K562 (cell line): Measurements from ENCODE around the gene ARHGAP42. TPM values are rescaled to one million over a fixed set of nuclear protein-coding genes. Genes with fewer than 3 reads are reported as not detected.
A peak's percentile ranks its signal among the peaks of the same experiment; 100 is the strongest.

Experiments used
- ATAC-seq: fragments of 200-7000 bp; cut with Tn5 transposase; 3 replicates; pipeline ENCODE4 v1.9.1; 2020; ENCODE audit warnings: moderate library complexity
- BruUV-seq: library from RNA; stranded (reverse); fragments of 400-500 nt; replicated peaks from 2 replicates; lab custom pipeline; 2021; lab: Mats Ljungman, UMichigan
- CTCF ChIA-PET: fragments of 300-600 bp; formaldehyde crosslinking; extraction: SDS; loops from one replicate; lab custom pipeline; 2021; ENCODE audit warnings: low intra/inter-chr PET ratio; lab: Yijun Ruan, JAX
- POLR2A ChIA-PET: fragments of 300-600, 350-650 bp; sonication (Branson Sonifier 250); formaldehyde crosslinking; extraction: SDS; loops from one replicate; lab custom pipeline; 2021; ENCODE audit warnings: antibody characterized with exemption, inconsistent platforms; lab: Yijun Ruan, JAX
- DNase-seq, 4 experiments: peaks; one replicate each; pipeline versions ENCODE4 v3.0.0 to v3.0.0-alpha.2; 2011 to 2018; ENCODE audit warnings: low spot score in 3 of 4, mixed read lengths in 3 of 4; ENCODE audit errors: extremely low read depth in 1 of 4
- FAIRE-seq: peaks from 2 replicates; lab custom pipeline; 2011; peaks lifted over from hg19 to GRCh38; lab: Jason Lieb, UNC
- H2AFZ ChIP-seq: 2 replicates; pipeline ENCODE4 v1.6.0; 2011; ENCODE audit warnings: low read depth, low read length, control low read depth, inconsistent platforms
- H3K27ac ChIP-seq: fragments of 200-600 bp; 3 replicates; pipeline ENCODE4 v1.8.0; 2011; ENCODE audit warnings: low read depth, mild to moderate bottlenecking, control low read depth, inconsistent platforms, low read length, moderate library complexity, mixed read lengths; ENCODE audit errors: extremely low read depth
- H3K27me3 ChIP-seq, 2 experiments: fragments of 300-600 bp in 1 of 2; 2 replicates in 1 of 2; 3 replicates in 1 of 2; pipeline versions ENCODE4 v1.6.0 to v1.8.0; 2011; ENCODE audit warnings: inconsistent platforms in 2 of 2, low read length in 2 of 2, mild to moderate bottlenecking in 1 of 2, mixed read lengths in 1 of 2, moderate library complexity in 1 of 2; ENCODE audit not compliant: control insufficient read depth in 2 of 2, insufficient read depth in 2 of 2
- H3K36me3 ChIP-seq: fragments of 300-600 bp; 3 replicates; pipeline ENCODE4 v1.8.0; 2011; ENCODE audit warnings: mild to moderate bottlenecking, low read length, inconsistent platforms; ENCODE audit not compliant: control insufficient read depth, insufficient read depth
- H3K4me1 ChIP-seq, 2 experiments: fragments of 200-600 bp in 1 of 2; replicated peaks in 1 of 2; 2 replicates in 1 of 2; 3 replicates in 1 of 2; pipeline versions ENCODE4 v1.5.1 to v1.8.0; 2011; ENCODE audit warnings: inconsistent platforms in 2 of 2, low read length in 2 of 2, mild to moderate bottlenecking in 1 of 2, mixed read lengths in 1 of 2, moderate library complexity in 1 of 2; ENCODE audit not compliant: control insufficient read depth in 2 of 2, insufficient read depth in 2 of 2
- H3K4me2 ChIP-seq: 2 replicates; pipeline ENCODE4 v1.6.1; 2011; ENCODE audit warnings: low read length, control low read depth, inconsistent platforms, mixed read lengths; ENCODE audit not compliant: insufficient read depth
- H3K4me3 ChIP-seq: fragments of 200-600 bp; sonication (generic), shearing (Covaris generic); 2 replicates; pipeline ENCODE4 v1.5.1; 2016; ENCODE audit warnings: control low read depth, inconsistent platforms
- H3K79me2 ChIP-seq: fragments of 200-600 bp; 3 replicates; pipeline ENCODE4 v1.8.0; 2011; ENCODE audit warnings: low read length, inconsistent platforms; ENCODE audit not compliant: control insufficient read depth, insufficient read depth
- H3K9ac ChIP-seq, 2 experiments: 2 replicates each; pipeline versions ENCODE4 v1.6.0 to v1.6.1; 2011; ENCODE audit warnings: low read depth in 2 of 2, low read length in 2 of 2, control low read depth in 1 of 2, inconsistent platforms in 1 of 2, mild to moderate bottlenecking in 1 of 2, mixed read lengths in 1 of 2; ENCODE audit not compliant: insufficient read depth in 1 of 2
- H3K9me1 ChIP-seq: one replicate; pipeline ENCODE4 v1.6.0; 2011; ENCODE audit warnings: inconsistent platforms, mild to moderate bottlenecking, low read length, moderate library complexity; ENCODE audit not compliant: control insufficient read depth, insufficient read depth
- H3K9me3 ChIP-seq: replicated peaks from 2 replicates; pipeline ENCODE4 v1.5.1; 2011; ENCODE audit warnings: low read depth, low read length, inconsistent platforms; ENCODE audit not compliant: control insufficient read depth, insufficient read depth
- H4K20me1 ChIP-seq: replicated peaks from 2 replicates; pipeline ENCODE4 v1.6.1; 2011; ENCODE audit warnings: low read length, inconsistent platforms, mixed read lengths; ENCODE audit not compliant: control insufficient read depth, insufficient read depth
- CEBPG ChIP-seq, 3 experiments: fragments of 200-800 bp in 1 of 3; sonication (Bioruptor generic) in 1 of 3; sonication (generic) in 1 of 3; formaldehyde crosslinking in 1 of 3; IDR thresholded peaks in 2 of 3; conservative IDR thresholded peaks in 1 of 3; 2 replicates each; pipeline versions ENCODE4 v1.6.1 to v1.8.0; 2016 to 2022; ENCODE audit warnings: missing compliant biosample characterization in 2 of 3, missing genetic modification characterization in 2 of 3, mild to moderate bottlenecking in 1 of 3, missing genetic modification reagents in 1 of 3
- FOSL1 ChIP-seq: fragments of 200-800 bp; sonication (Bioruptor generic); conservative IDR thresholded peaks from 2 replicates; pipeline ENCODE4 v1.6.1; 2016; ENCODE audit warnings: missing genetic modification characterization, missing compliant biosample characterization
- GTF2A2 ChIP-seq: IDR thresholded peaks from 2 replicates; pipeline ENCODE4 v1.6.1; 2016; ENCODE audit warnings: mild to moderate bottlenecking, missing genetic modification characterization, missing compliant biosample characterization
- JUND ChIP-seq, 2 experiments: IDR thresholded peaks; 2 replicates in 1 of 2; 3 replicates in 1 of 2; pipeline ENCODE4 v1.6.1; 2011; ENCODE audit warnings: borderline replicate concordance in 2 of 2, low read depth in 2 of 2, low read length in 2 of 2, improper control_type of control experiment in 1 of 2, missing biosample characterization in 1 of 2, missing genetic modification characterization in 1 of 2, missing genetic modification reagents in 1 of 2
- NFRKB ChIP-seq: fragments of 450-650 bp; IDR thresholded peaks from 2 replicates; pipeline ENCODE4 v1.6.1; 2016; ENCODE audit warnings: low read depth
- NR2C1 ChIP-seq, 2 experiments: fragments of 450-650 bp; IDR thresholded peaks; 2 replicates each; pipeline ENCODE4 v1.6.1; 2017; ENCODE audit warnings: mild to moderate bottlenecking in 2 of 2, antibody characterized with exemption in 1 of 2, inconsistent platforms in 1 of 2, missing compliant biosample characterization in 1 of 2, missing genetic modification characterization in 1 of 2
- PHF21A ChIP-seq: fragments of 450-650 bp; IDR thresholded peaks from 2 replicates; pipeline ENCODE4 v1.6.1; 2017; ENCODE audit warnings: low read depth, borderline replicate concordance
- POLR3A ChIP-seq: IDR thresholded peaks from 2 replicates; pipeline ENCODE4 v1.6.1; 2011; ENCODE audit warnings: borderline replicate concordance, mild to moderate bottlenecking, moderate library complexity; ENCODE audit not compliant: insufficient read length, insufficient read depth; ENCODE audit errors: extremely low read depth
- PURB ChIP-seq: sonication (generic); formaldehyde crosslinking; IDR thresholded peaks from 2 replicates; pipeline ENCODE4 v1.9.0; 2021; ENCODE audit warnings: low read depth, mild to moderate bottlenecking, missing genetic modification reagents
- SAFB ChIP-seq: fragments of 200-400 bp; formaldehyde crosslinking; IDR thresholded peaks from 2 replicates; pipeline ENCODE4 v1.6.1; 2017; ENCODE audit warnings: low read depth, low read length, borderline replicate concordance
- TAF9B ChIP-seq: fragments of 450-650 bp; IDR thresholded peaks from 2 replicates; pipeline ENCODE4 v1.6.1; 2018; ENCODE audit warnings: mild to moderate bottlenecking; ENCODE audit not compliant: partially characterized antibody
- TFAM ChIP-seq: fragments of 250-450 bp; sonication (Bioruptor Pico); conservative IDR thresholded peaks from 2 replicates; pipeline ENCODE4 v1.5.0; 2021; ENCODE audit warnings: mild to moderate bottlenecking, moderate library complexity
- WGBS: fragments of 100-300 bp; shearing (Covaris generic); methylation state at CpG from one replicate; pipeline ENCODE4 v1.1.6; 2016; ENCODE audit warnings: low coverage, mixed read lengths; ENCODE audit not compliant: insufficient coverage; ENCODE audit errors: missing lambda C conversion rate; 5-methylcytosine and 5-hydroxymethylcytosine counted together
- in situ Hi-C: fragments of 300-500 bp; cut with MboI; formaldehyde crosslinking; loops from 4 replicates; pipeline ENCODE4 v1.15.0; 2018; ENCODE audit warnings: inconsistent platforms, mixed read lengths
- intact Hi-C: fragments of 100-400 bp; cut with micrococcal nuclease; formaldehyde crosslinking; loops from 2 replicates; pipeline ENCODE4 v1.14.2; 2022
- polyA plus RNA-seq, 8 experiments: library from polyadenylated mRNA; depleted of rRNA in 4 of 8; stranded (reverse) in 5 of 8; unstranded in 3 of 8; fragments of >200 nt; fragmentation: Nextera tagmentation in 2 of 8; fragmentation: Illumina TruSeq in 1 of 8; extraction: Ambion mirVana in 2 of 8; extraction: Trizol in 1 of 8; gene quantifications; 2 replicates each; pipeline versions ENCODE4 v1.2.1 to v1.2.3, GENCODE V29; 2011 to 2014; ENCODE audit warnings: inconsistent platforms in 1 of 8, missing spikeins in 1 of 8
- total RNA-seq, 7 experiments: library from RNA; depleted of rRNA in 6 of 7; stranded (reverse); fragments of >200 nt in 6 of 7; fragmentation: Illumina TruSeq in 2 of 7; extraction: Trizol in 2 of 7; gene quantifications; 2 replicates each; pipeline versions ENCODE4 v1.2.1 to v1.2.3, GENCODE V29; 2011 to 2021; ENCODE audit warnings: low replicate concordance in 1 of 7
- TF ChIP-seq, protein P1 (sequence below), 2 experiments: IDR thresholded peaks; 2 replicates each; pipeline ENCODE4 v1.6.1; 2012; ENCODE audit warnings: improper control_type of control experiment in 2 of 2, low read depth in 2 of 2, low read length in 2 of 2, borderline replicate concordance in 1 of 2
- TF ChIP-seq, protein P2 (sequence below), 2 experiments: fragments of 200-800 bp in 1 of 2; sonication (Bioruptor generic) in 1 of 2; sonication (generic) in 1 of 2; formaldehyde crosslinking in 1 of 2; IDR thresholded peaks in 1 of 2; conservative IDR thresholded peaks in 1 of 2; 2 replicates each; pipeline versions ENCODE4 v1.5.0 to v1.6.1; 2016 to 2020; ENCODE audit warnings: missing compliant biosample characterization in 1 of 2, missing genetic modification characterization in 1 of 2, missing genetic modification reagents in 1 of 2

Gene ARHGAP42
- total and polyA plus RNA-seq, 9 of the 15 experiments (the other 6 are each of a cell fraction or from before 2014, with no cell fraction given): 0.95 to 6.1 (median 2.4) TPM

DNA sequence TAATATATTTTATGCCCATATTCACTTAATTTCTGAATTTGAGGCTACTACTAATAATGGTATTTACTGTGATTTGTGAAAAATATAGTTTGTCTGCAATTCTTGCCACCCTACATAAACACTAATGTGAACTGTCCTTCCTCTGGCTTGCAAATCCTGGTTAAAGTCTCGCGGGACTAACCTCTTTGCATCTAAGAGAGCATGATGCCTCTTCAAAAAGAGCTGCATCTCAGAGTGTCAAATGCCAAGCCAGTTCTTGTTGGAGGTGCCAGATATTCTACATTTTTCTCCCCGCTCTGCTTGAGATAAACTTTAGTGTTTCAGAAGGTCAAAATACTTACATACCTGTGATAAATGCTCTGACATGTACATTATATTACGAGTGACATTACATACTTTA, 2.1 kb downstream of the ARHGAP42 start (continued):
- TF ChIP-seq, protein P1, sequence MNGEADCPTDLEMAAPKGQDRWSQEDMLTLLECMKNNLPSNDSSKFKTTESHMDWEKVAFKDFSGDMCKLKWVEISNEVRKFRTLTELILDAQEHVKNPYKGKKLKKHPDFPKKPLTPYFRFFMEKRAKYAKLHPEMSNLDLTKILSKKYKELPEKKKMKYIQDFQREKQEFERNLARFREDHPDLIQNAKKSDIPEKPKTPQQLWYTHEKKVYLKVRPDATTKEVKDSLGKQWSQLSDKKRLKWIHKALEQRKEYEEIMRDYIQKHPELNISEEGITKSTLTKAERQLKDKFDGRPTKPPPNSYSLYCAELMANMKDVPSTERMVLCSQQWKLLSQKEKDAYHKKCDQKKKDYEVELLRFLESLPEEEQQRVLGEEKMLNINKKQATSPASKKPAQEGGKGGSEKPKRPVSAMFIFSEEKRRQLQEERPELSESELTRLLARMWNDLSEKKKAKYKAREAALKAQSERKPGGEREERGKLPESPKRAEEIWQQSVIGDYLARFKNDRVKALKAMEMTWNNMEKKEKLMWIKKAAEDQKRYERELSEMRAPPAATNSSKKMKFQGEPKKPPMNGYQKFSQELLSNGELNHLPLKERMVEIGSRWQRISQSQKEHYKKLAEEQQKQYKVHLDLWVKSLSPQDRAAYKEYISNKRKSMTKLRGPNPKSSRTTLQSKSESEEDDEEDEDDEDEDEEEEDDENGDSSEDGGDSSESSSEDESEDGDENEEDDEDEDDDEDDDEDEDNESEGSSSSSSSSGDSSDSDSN (IDR thresholded peaks at IDR 0.05; ENCODE audit: borderline replicate concordance in 1 of 2, low read depth in 2 of 2, low read length in 2 of 2): no peak
- TF ChIP-seq, all 486 proteins: peak for 0

DNA sequence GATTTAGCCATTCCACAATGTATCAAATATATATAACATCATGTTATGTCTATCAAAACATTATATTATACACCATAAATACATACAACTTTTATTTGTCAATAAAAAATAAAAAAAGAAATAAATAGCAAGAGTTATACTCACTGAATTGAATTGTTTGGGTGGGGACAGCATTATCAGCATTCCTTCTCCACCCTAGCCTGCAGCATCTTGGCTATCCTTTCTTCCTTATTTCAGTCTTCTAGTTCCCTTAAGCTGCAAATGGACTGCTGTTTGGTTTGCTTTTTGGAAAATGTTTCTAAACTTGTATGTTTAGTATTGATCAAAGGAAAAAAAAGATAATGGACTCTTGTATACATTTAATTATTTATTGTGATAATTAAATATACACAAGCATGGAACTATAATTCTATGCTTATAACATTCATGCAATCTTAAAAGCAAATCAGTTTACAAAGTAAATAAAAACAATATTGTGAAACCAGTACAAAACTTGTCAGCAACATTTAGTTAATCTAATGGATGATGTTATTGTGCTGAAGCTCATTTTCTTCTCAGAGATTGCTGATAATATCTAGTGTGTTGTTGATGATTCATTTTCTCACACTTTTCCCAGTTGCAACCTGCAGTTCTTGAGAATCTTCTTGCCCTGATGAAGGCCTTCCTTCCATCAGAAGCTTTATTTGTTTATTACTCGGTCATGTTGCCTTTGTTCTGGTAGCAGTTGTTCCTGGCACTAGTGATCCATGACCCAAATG, 5.0 kb downstream of the ARHGAP42 start:
- Histone ChIP-seq H3K9ac (no peak overlapping the region), H3K4me2 (no peak overlapping the region), H3K4me1 (peaks cover 0 to 6% of the 10 kb centered on the region in 2 experiments; a peak in 1 of 5 replicates), H3K9me3 (no peaks in the 10 kb centered on the region), H3K36me3 (no peaks in the 10 kb centered on the region), H3K79me2 (no peaks in the 10 kb centered on the region; the same call in 2 of the 3 replicates), H3K9me1 (no peaks in the 10 kb centered on the region), H3K27me3 (no peaks in the 10 kb centered on the region), H4K20me1 (no peaks in the 10 kb centered on the region), H3K4me3 (no peak overlapping the region), H2AFZ (no peak overlapping the region), H3K27ac (no peak overlapping the region)
- no TSS peak for BruUV-seq
- CTCF ChIA-PET: no interaction called here
- WGBS: 31% methylated on average over 1 of the region's 1 CpG
- no peak for DNase-seq
- in situ Hi-C loops (no loop called here), intact Hi-C loops (no loop called here)
- ATAC-seq: no peak
- FAIRE-seq: no peak
- POLR2A ChIA-PET: interaction anchor here (0.5 to 0.6 kb wide), 3 partner anchors 67 to 1520 kb away, joined by 3 read pairs; no protein-coding TSS in a partner anchor
- TF ChIP-seq CEBPG (CRISPR knock-in tag; IDR thresholded peaks at IDR 0.05): no peak
- TF ChIP-seq CEBPG (tag; conservative IDR thresholded peaks at IDR 0.05 in 1 of 2, IDR thresholded peaks at IDR 0.05 in 1 of 2): peak in 1 of 2 experiments; percentile 26; a peak in 1 of 4 replicates
- TF ChIP-seq POLR3A: no peak
- no peak for TF ChIP-seq TAF9B
- 0 out of 2 replicates have a peak, but pooled peaks have one; percentile 20 for TF ChIP-seq JUND (IDR thresholded peaks at IDR 0.05; ENCODE audit: borderline replicate concordance, low read depth, low read length)
- no peak for TF ChIP-seq JUND (tag; IDR thresholded peaks at IDR 0.05; ENCODE audit: borderline replicate concordance, low read depth, low read length)
- TF ChIP-seq, protein P2, sequence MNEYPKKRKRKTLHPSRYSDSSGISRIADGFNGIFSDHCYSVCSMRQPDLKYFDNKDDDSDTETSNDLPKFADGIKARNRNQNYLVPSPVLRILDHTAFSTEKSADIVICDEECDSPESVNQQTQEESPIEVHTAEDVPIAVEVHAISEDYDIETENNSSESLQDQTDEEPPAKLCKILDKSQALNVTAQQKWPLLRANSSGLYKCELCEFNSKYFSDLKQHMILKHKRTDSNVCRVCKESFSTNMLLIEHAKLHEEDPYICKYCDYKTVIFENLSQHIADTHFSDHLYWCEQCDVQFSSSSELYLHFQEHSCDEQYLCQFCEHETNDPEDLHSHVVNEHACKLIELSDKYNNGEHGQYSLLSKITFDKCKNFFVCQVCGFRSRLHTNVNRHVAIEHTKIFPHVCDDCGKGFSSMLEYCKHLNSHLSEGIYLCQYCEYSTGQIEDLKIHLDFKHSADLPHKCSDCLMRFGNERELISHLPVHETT (CRISPR knock-in tag; conservative IDR thresholded peaks at IDR 0.05 in 1 of 2, IDR thresholded peaks at IDR 0.05 in 1 of 2): no peak
- no peak for TF ChIP-seq PHF21A
- no peak for TF ChIP-seq GTF2A2
- no peak for TF ChIP-seq NR2C1 (IDR thresholded peaks at IDR 0.05)
- TF ChIP-seq NR2C1 (tag; IDR thresholded peaks at IDR 0.05): no peak
- TF ChIP-seq TFAM (CRISPR knock-in tag): no peak
- no peak for TF ChIP-seq SAFB
- TF ChIP-seq PURB (CRISPR knock-in tag): no peak
- peak; percentile 65 for TF ChIP-seq FOSL1
- no peak for TF ChIP-seq NFRKB
